GM18499 (cell line): Measurements from ENCODE around the gene ETNK2.

Experiments used
- ATAC-seq: cut with Tn5 transposase; IDR thresholded peaks from one replicate; pipeline ENCODE4 v1.9.1; 2021; ENCODE audit warnings: moderate number of reproducible peaks; ENCODE audit not compliant: insufficient read depth, unreplicated experiment

Gene ETNK2

GRCh38 chr1:204151552-204152309 lies at the start of gene ETNK2:
Gene ETNK2, minus strand, starts transcription at chr1:204152044. Its CDS starts 192 bp downstream, at chr1:204151852.
- no peak for ATAC-seq

- no peak for ATAC-seq
Observed at GRCh38 chr1:204201348-204202040, 49.6 kb upstream of the ETNK2 start.

GRCh38 chr1:204199579-204199978 lies 47.7 kb upstream of the ETNK2 start:
- no peak for ATAC-seq

- no peak for ATAC-seq
Observed at GRCh38 chr1:204198348-204199340, 46.8 kb upstream of the ETNK2 start.

GRCh38 chr1:204197068-204197467 lies 45.2 kb upstream of the ETNK2 start:
- no peak for ATAC-seq

GRCh38 chr1:204196068-204196795 lies 44.4 kb upstream of the ETNK2 start, which contains the start of gene KISS1:
Gene KISS1, minus strand, starts transcription at chr1:204196491. Its CDS starts 3,615 bp downstream, at chr1:204192876.
- no peak for ATAC-seq

- ATAC-seq = no peak
Observed at GRCh38 chr1:204194771-204195170, 42.9 kb upstream of the ETNK2 start.

- ATAC-seq = no peak
Observed at GRCh38 chr1:204194080-204194479, 42.2 kb upstream of the ETNK2 start.

GRCh38 chr1:204192589-204193352 lies 40.9 kb upstream of the ETNK2 start:
- no peak for ATAC-seq

GRCh38 chr1:204192046-204192445 lies 40.2 kb upstream of the ETNK2 start:
- ATAC-seq = no peak

GRCh38 chr1:204191456-204191855 lies 39.6 kb upstream of the ETNK2 start:
- ATAC-seq = no peak

GRCh38 chr1:204190212-204191211 lies 38.7 kb upstream of the ETNK2 start:
- no peak for ATAC-seq

GRCh38 chr1:204188959-204189639 lies 37.3 kb upstream of the ETNK2 start:
- no peak for ATAC-seq

GRCh38 chr1:204186597-204186996 lies 34.8 kb upstream of the ETNK2 start:
- ATAC-seq = no peak

GRCh38 chr1:204181116-204181515 lies 29.3 kb upstream of the ETNK2 start:
- no peak for ATAC-seq

- ATAC-seq = no peak
Observed at GRCh38 chr1:204180133-204180532, 28.3 kb upstream of the ETNK2 start.

- no peak for ATAC-seq
Observed at GRCh38 chr1:204178487-204179281, 26.8 kb upstream of the ETNK2 start.
